T47D (cell line): Measurements from ENCODE around the gene EXOSC7.

Experiments used
- DNase-seq, 2 experiments: peaks; one replicate each; pipeline versions ENCODE4 v3.0.0 to v3.0.0-alpha.2; 2011 to 2012; ENCODE audit warnings: low read depth in 1 of 2, low spot score in 1 of 2
- JUND ChIP-seq: IDR thresholded peaks from 2 replicates; pipeline ENCODE4 v1.6.1; 2012; ENCODE audit warnings: low read depth
- in situ Hi-C: cut with HindIII; loops from 2 replicates; pipeline ENCODE4 v1.10.0; 2016; ENCODE audit warnings: low sequenced_read_pairs, low pct_unique_long_range_greater_than_20kb

EXOSC7 gene

GRCh38 chr3:44950275-44950734 is 25.7 kb upstream of the EXOSC7 start:
- TF ChIP-seq JUND: no peak
- DNase-seq: no peak
- in situ Hi-C loops: no loop called here

DNA sequence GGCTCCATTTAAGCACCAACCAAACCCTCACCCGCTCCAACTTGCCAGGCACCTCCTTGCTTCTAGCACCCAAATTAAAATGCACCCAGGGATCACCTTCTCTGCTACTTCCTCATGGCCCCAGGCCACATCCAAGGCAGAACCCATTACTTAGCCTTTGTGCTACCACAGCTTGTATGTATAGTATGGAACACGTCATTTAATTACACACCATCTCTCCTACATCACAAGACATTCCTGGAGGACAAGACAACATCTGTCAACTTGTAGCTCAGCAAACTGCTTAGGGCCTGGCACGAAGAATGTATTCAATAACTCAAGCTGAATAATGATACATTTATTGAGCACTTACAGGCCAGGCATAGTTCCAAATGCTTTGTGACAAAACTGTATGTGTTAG is 23.4 kb upstream of the EXOSC7 start:
- peak; percentile 70 to 89 for DNase-seq
- TF ChIP-seq JUND: peak; percentile 88; the same call in 1 of the 2 replicates
- in situ Hi-C loops: no loop called here

GRCh38 chr3:44954304-44954703 is 21.7 kb upstream of the EXOSC7 start:
- TF ChIP-seq JUND: no peak
- in situ Hi-C loops: no loop called here
- no peak for DNase-seq

DNA sequence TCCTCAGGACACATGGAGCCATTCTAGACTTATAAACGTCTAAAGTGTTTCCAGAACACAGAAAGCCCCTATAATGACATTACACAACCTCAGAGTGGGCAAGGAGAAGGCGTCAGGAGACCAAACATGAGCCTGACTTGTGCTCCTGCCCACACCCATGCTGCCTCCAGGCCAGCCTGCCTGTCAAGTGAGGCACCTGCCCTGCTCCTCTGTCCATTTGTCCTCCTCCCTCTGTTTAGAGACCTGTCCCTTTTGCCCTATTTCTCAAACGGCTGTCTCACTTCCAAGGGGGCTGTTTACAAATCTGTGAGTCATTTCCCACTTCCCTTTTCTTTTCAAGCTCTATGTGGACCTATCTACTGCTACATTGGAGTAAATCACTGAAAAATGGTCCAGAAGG is 21.1 kb upstream of the EXOSC7 start:
- no peak for TF ChIP-seq JUND
- in situ Hi-C loops: no loop called here
- DNase-seq: no peak

DNA sequence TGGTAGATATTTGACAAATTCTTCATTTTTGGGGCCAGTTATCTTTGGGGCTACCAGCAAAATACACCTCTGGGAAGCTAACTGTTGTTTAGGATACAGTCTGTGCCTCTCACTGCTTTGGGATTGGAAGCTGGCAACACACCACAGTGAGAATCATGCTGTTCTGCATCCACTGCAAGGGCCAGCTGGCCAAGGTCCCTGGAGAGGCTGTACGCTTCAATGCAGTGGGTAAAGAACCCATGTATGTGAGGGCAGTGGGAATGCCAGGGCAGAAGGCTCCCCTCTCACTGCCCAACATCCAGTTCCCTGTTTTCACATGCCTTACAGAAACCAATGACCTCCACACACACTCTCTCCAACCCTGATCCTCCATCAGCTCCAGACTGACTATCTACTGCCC is 20.1 kb upstream of the EXOSC7 start:
- in situ Hi-C loops: no loop called here
- DNase-seq: no peak
- no peak for TF ChIP-seq JUND

GRCh38 chr3:44957986-44958385 is 18.1 kb upstream of the EXOSC7 start:
- no peak for TF ChIP-seq JUND
- in situ Hi-C loops: no loop called here
- no peak for DNase-seq

DNA sequence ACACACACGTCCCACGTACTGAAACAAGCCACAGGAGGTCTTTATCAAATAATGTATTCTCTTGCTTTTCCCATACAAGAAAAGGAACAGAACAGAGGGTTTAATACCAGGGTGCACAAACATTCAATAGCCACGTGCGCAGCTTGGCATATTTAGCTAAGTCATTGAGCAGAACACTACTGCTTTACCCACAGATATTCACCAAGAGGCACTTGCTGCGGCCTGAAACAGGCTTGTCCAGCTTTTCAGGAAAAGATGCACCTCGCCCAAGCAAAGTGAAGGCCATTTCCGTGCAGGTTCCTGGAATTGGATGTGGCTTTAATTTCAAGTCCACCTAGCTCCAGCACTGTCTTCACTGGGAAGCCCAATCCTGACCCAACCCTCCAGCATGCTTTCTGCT is 17.7 kb upstream of the EXOSC7 start:
- peak in 1 of 2 experiments; percentile 73 for DNase-seq
- in situ Hi-C loops: no loop called here
- TF ChIP-seq JUND: no peak

GRCh38 chr3:44960387-44961026 is 15.5 kb upstream of the EXOSC7 start:
- DNase-seq: no peak
- in situ Hi-C loops: no loop called here
- no peak for TF ChIP-seq JUND

- no peak for TF ChIP-seq JUND
- in situ Hi-C loops: no loop called here
- no peak for DNase-seq
Measured at GRCh38 chr3:44961888-44962287, 14.2 kb upstream of the EXOSC7 start.

- in situ Hi-C loops: no loop called here
- no peak for DNase-seq
- no peak for TF ChIP-seq JUND
Measured at GRCh38 chr3:44962621-44963393, 13.2 kb upstream of the EXOSC7 start.

GRCh38 chr3:44963571-44964325 is 12.3 kb upstream of the EXOSC7 start:
- in situ Hi-C loops: no loop called here
- TF ChIP-seq JUND: no peak

GRCh38 chr3:44965165-44965564 is 10.9 kb upstream of the EXOSC7 start:
- DNase-seq: no peak
- TF ChIP-seq JUND: no peak
- in situ Hi-C loops: no loop called here

More at GRCh38 chr3:44963571-44964325, 12.3 kb upstream of the EXOSC7 start:
- DNase-seq: no peak

- no peak for TF ChIP-seq JUND
- DNase-seq: no peak
- in situ Hi-C loops: no loop called here
Measured at GRCh38 chr3:44966795-44967278, 9.2 kb upstream of the EXOSC7 start.
